ENCODE measurements around the gene CDK2AP2.

GRCh38 chr11:67534070-67534679 lies 26.2 kb upstream of the CDK2AP2 start:
- TF ChIP-seq CTCF (IDR thresholded peaks at IDR 0.05), result no peak
- TF ChIP-seq POLR2A (IDR thresholded peaks at IDR 0.05), result no peak
